Hepatocyte (in vitro differentiated cells): Measurements from ENCODE around the gene ARL17B.
"Not testable (repeated sequence)": the region's sequence is repeated elsewhere in the genome, so short reads cannot be mapped to it uniquely, and the experiment has no call there.

Experiments
- EZH2 ChIP-seq: fragments of 200-600 bp; sonication (generic); IDR thresholded peaks from 2 replicates; pipeline ENCODE4 v1.6.1; 2016; ENCODE audit warnings: antibody characterized with exemption, mild to moderate bottlenecking, borderline replicate concordance
- EZH2phosphoT487 ChIP-seq: fragments of 200-600 bp; sonication (generic); IDR thresholded peaks from one replicate; pipeline ENCODE4 v1.6.1; 2018; ENCODE audit warnings: antibody characterized with exemption, mild to moderate bottlenecking, low read depth, moderate library complexity; ENCODE audit not compliant: unreplicated experiment, severe bottlenecking
- TF ChIP-seq, protein P1 (sequence below): fragments of 200-600 bp; sonication (generic); IDR thresholded peaks from 2 replicates; pipeline ENCODE4 v1.5.1; 2016; ENCODE audit warnings: antibody characterized with exemption, mild to moderate bottlenecking; ENCODE audit not compliant: poor library complexity

DNA sequence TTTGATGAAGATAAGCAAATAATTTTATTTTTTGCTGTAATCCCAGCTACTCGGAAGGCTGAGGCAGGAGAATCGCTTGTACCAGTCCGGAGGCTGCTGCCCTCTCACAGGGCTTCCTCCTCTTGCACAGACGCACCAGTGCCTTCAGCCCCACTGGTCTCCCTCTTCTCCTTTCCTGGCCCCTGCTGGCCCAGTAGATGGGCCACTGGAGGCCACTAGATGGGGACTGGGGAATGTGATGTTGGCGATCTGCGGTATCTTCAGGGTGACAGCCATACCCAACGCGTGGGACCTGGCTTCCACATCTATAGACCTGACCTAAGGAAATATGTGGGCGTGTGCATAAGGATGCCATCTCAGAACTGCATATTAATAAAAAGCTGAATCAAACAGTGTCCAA, 38.4 kb upstream of the ARL17B start:
- TF ChIP-seq, protein P1, sequence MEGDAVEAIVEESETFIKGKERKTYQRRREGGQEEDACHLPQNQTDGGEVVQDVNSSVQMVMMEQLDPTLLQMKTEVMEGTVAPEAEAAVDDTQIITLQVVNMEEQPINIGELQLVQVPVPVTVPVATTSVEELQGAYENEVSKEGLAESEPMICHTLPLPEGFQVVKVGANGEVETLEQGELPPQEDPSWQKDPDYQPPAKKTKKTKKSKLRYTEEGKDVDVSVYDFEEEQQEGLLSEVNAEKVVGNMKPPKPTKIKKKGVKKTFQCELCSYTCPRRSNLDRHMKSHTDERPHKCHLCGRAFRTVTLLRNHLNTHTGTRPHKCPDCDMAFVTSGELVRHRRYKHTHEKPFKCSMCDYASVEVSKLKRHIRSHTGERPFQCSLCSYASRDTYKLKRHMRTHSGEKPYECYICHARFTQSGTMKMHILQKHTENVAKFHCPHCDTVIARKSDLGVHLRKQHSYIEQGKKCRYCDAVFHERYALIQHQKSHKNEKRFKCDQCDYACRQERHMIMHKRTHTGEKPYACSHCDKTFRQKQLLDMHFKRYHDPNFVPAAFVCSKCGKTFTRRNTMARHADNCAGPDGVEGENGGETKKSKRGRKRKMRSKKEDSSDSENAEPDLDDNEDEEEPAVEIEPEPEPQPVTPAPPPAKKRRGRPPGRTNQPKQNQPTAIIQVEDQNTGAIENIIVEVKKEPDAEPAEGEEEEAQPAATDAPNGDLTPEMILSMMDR, result not testable (repeated sequence)
- not testable (repeated sequence) for TF ChIP-seq EZH2phosphoT487, EZH2
